IMR-90 (cell line): ENCODE measurements around the gene CRYBA2. TPM values are rescaled to one million over a fixed set of nuclear protein-coding genes. Genes with fewer than 3 reads are reported as not detected.

Experiments
- ATAC-seq: fragments of 200-7000 bp; cut with Tn5 transposase; 2 replicates; pipeline ENCODE4 v1.9.1; 2020; ENCODE audit warnings: low read depth, mild to moderate bottlenecking, moderate library complexity
- BruUV-seq: library from RNA; stranded (reverse); fragments of 400-500 nt; replicated peaks from 2 replicates; lab custom pipeline; 2021; lab: Mats Ljungman, UMichigan
- CTCF ChIA-PET: fragments of 300-600 bp; formaldehyde crosslinking; extraction: SDS; loops from one replicate; lab custom pipeline; 2021; ENCODE audit warnings: antibody characterized with exemption; lab: Yijun Ruan, JAX
- POLR2A ChIA-PET: fragments of 300-600 bp; sonication (Branson Sonifier 250); formaldehyde crosslinking; loops from one replicate; lab custom pipeline; 2022; ENCODE audit warnings: antibody characterized with exemption; ENCODE audit not compliant: unreplicated experiment; lab: Charles Lee
- DNase-seq: peaks from one replicate; pipeline ENCODE4 v3.0.0; 2013
- H2AFZ ChIP-seq: replicated peaks from 2 replicates; pipeline ENCODE3; 2013; ENCODE audit warnings: low read length, mild to moderate bottlenecking; ENCODE audit not compliant: poor library complexity
- H2AK5ac ChIP-seq: 2 replicates; pipeline ENCODE4 v1.6.1; 2013; ENCODE audit warnings: low read depth, low read length, inconsistent platforms
- H2AK9ac ChIP-seq: replicated peaks from 2 replicates; pipeline ENCODE3; 2013; ENCODE audit warnings: mild to moderate bottlenecking, low read depth, low read length, moderate library complexity; ENCODE audit not compliant: poor library complexity
- H2BK120ac ChIP-seq: 2 replicates; pipeline ENCODE4 v1.6.1; 2013; ENCODE audit warnings: low read depth, low read length, inconsistent platforms
- H2BK15ac ChIP-seq: 3 replicates; pipeline ENCODE4 v1.6.1; 2013; ENCODE audit warnings: low read depth, low read length, inconsistent platforms
- H2BK20ac ChIP-seq: 2 replicates; pipeline ENCODE4 v1.6.1; 2013; ENCODE audit warnings: low read depth, mild to moderate bottlenecking, inconsistent platforms, low read length, moderate library complexity
- H2BK5ac ChIP-seq: 2 replicates; pipeline ENCODE4 v1.6.1; 2013; ENCODE audit warnings: mild to moderate bottlenecking, low read depth, low read length, inconsistent platforms; ENCODE audit not compliant: poor library complexity, severe bottlenecking
- H3K14ac ChIP-seq: replicated peaks from 2 replicates; pipeline ENCODE4 v1.6.1; 2013; ENCODE audit warnings: low read depth, low read length, inconsistent platforms
- H3K18ac ChIP-seq: 2 replicates; pipeline ENCODE4 v1.6.1; 2013; ENCODE audit warnings: low read depth, low read length, control low read depth
- H3K23ac ChIP-seq: 2 replicates; pipeline ENCODE4 v1.6.1; 2013; ENCODE audit warnings: low read depth, low read length, inconsistent platforms
- H3K27ac ChIP-seq: 2 replicates; pipeline ENCODE4 v1.5.1; 2013; ENCODE audit warnings: mild to moderate bottlenecking, control low read depth, low read length; ENCODE audit not compliant: insufficient read depth
- H3K27me3 ChIP-seq: 2 replicates; pipeline ENCODE4 v1.6.1; 2013; ENCODE audit warnings: low read length; ENCODE audit not compliant: control insufficient read depth, insufficient read depth
- H3K36me3 ChIP-seq: 2 replicates; pipeline ENCODE4 v1.6.1; 2013; ENCODE audit warnings: low read length, mixed read lengths; ENCODE audit not compliant: control insufficient read depth, insufficient read depth
- H3K4ac ChIP-seq: 2 replicates; pipeline ENCODE4 v1.6.1; 2013; ENCODE audit warnings: low read depth, low read length, inconsistent platforms
- H3K4me1 ChIP-seq: 2 replicates; pipeline ENCODE4 v1.6.1; 2013; ENCODE audit warnings: low read length, mixed read lengths; ENCODE audit not compliant: control insufficient read depth, insufficient read depth
- H3K4me2 ChIP-seq: 2 replicates; pipeline ENCODE4 v1.6.1; 2013; ENCODE audit warnings: low read depth, mild to moderate bottlenecking, control low read depth, low read length, moderate library complexity
- H3K4me3 ChIP-seq: 2 replicates; pipeline ENCODE4 v1.5.1; 2013; ENCODE audit warnings: low read depth, mild to moderate bottlenecking, control low read depth, low read length, moderate library complexity; ENCODE audit not compliant: insufficient read depth
- H3K56ac ChIP-seq: 2 replicates; pipeline ENCODE4 v1.6.1; 2013; ENCODE audit warnings: low read length, inconsistent platforms; ENCODE audit not compliant: insufficient read depth; ENCODE audit errors: extremely low read depth
- H3K79me1 ChIP-seq, 2 experiments: 2 replicates each; pipeline ENCODE4 v1.6.1; 2013; ENCODE audit warnings: low read length in 2 of 2, inconsistent platforms in 1 of 2, low read depth in 1 of 2
- H3K9ac ChIP-seq: 2 replicates; pipeline ENCODE4 v1.6.1; 2013; ENCODE audit warnings: low read depth, low read length, control low read depth
- H3K9me1 ChIP-seq: 2 replicates; pipeline ENCODE4 v1.6.1; 2013; ENCODE audit warnings: low read length, inconsistent platforms; ENCODE audit not compliant: insufficient read depth
- H3K9me3 ChIP-seq: 2 replicates; pipeline ENCODE4 v1.6.1; 2013; ENCODE audit warnings: low read length; ENCODE audit not compliant: control insufficient read depth, insufficient read depth
- H4K20me1 ChIP-seq: 2 replicates; pipeline ENCODE4 v1.6.1; 2013; ENCODE audit warnings: low read length, inconsistent platforms; ENCODE audit not compliant: insufficient read depth
- H4K5ac ChIP-seq: 2 replicates; pipeline ENCODE4 v1.6.1; 2013; ENCODE audit warnings: mild to moderate bottlenecking, low read depth, low read length, control low read depth
- H4K8ac ChIP-seq, 2 experiments: 2 replicates each; pipeline ENCODE4 v1.6.1; 2013; ENCODE audit warnings: low read depth in 2 of 2, low read length in 2 of 2, control low read depth in 1 of 2, inconsistent platforms in 1 of 2
- H4K91ac ChIP-seq: 2 replicates; pipeline ENCODE4 v1.6.1; 2013; ENCODE audit warnings: low read depth, low read length, inconsistent platforms; ENCODE audit not compliant: insufficient read depth
- CHD1 ChIP-seq: IDR thresholded peaks from 2 replicates; pipeline ENCODE4 v1.6.1; 2012; ENCODE audit warnings: low read depth, low read length, improper control_type of control experiment
- CTCF ChIP-seq: conservative IDR thresholded peaks from 2 replicates; pipeline ENCODE4 v1.5.1; 2012; ENCODE audit warnings: mild to moderate bottlenecking, low read depth, low read length, improper control_type of control experiment
- FOS ChIP-seq: fragments of 150-350 bp; IDR thresholded peaks from 2 replicates; pipeline ENCODE4 v1.6.1; 2016; ENCODE audit warnings: low read depth, low read length
- MAZ ChIP-seq: IDR thresholded peaks from 2 replicates; pipeline ENCODE4 v1.6.1; 2012; ENCODE audit warnings: low read depth, mild to moderate bottlenecking, low read length, improper control_type of control experiment, moderate library complexity, borderline replicate concordance
- NFE2L2 ChIP-seq: fragments of 150-350 bp; IDR thresholded peaks from 2 replicates; pipeline ENCODE4 v1.6.1; 2016; ENCODE audit warnings: low read depth, mild to moderate bottlenecking, low read length
- RAD21 ChIP-seq: IDR thresholded peaks from 2 replicates; pipeline ENCODE4 v1.6.1; 2012; ENCODE audit warnings: low read length, improper control_type of control experiment
- RCOR1 ChIP-seq: IDR thresholded peaks from 2 replicates; pipeline ENCODE4 v1.6.1; 2012; ENCODE audit warnings: mild to moderate bottlenecking, low read length, improper control_type of control experiment; ENCODE audit not compliant: insufficient replicate concordance
- WGBS, 2 experiments: methylation state at CpG; one replicate each; pipeline versions ENCODE4 v1.1.5 to v1.1.7; 2013; ENCODE audit warnings: missing lambda C conversion rate in 2 of 2; ENCODE audit not compliant: insufficient read length in 1 of 2; ENCODE audit errors: extremely low coverage in 2 of 2; 5-methylcytosine and 5-hydroxymethylcytosine counted together
- dilution Hi-C: fragments of 300-500 bp; cut with HindIII; formaldehyde crosslinking; loops from one replicate; pipeline ENCODE4 v1.14.3; 2018; ENCODE audit warnings: low sequenced_read_pairs; ENCODE audit not compliant: unreplicated experiment
- in situ Hi-C: fragments of 300-500 bp; cut with MboI; formaldehyde crosslinking; loops from 3 replicates; pipeline ENCODE4 v1.14.3; 2019; ENCODE audit warnings: low sequenced_read_pairs, inconsistent platforms, mixed read lengths
- intact Hi-C: fragments of 100-400 bp; cut with micrococcal nuclease; formaldehyde crosslinking; loops from 2 replicates; pipeline ENCODE4 v1.10.0; 2022
- polyA plus RNA-seq, 3 experiments: library from polyadenylated mRNA; depleted of rRNA; stranded (reverse); fragments of >200 nt; gene quantifications; 2 replicates each; pipeline ENCODE4 v1.2.3, GENCODE V29; 2012; ENCODE audit warnings: low replicate concordance in 1 of 3
- total RNA-seq: library from RNA; depleted of rRNA; stranded (reverse); fragments of >200 nt; gene quantifications from 2 replicates; pipeline ENCODE4 v1.2.3, GENCODE V29; 2012

The CRYBA2 gene
- total and polyA plus RNA-seq, 2 of the 4 experiments (the other 2 are of a cell fraction) = not detected

GRCh38 chr2:219010162-219010756 lies 17.0 kb upstream of the CRYBA2 start:
- POLR2A ChIA-PET = interaction anchor here (0.6 kb wide), 1 partner anchor 13 kb away, joined by 7 read pairs; no protein-coding TSS in a partner anchor
- TF ChIP-seq CTCF (peak; percentile 15; the same call in 1 of the 2 replicates), RAD21 (peak; percentile 17; the same call in 1 of the 2 replicates), NFE2L2 (no peak), RCOR1 (no peak), FOS (no peak), MAZ (no peak), CHD1 (no peak)

More at GRCh38 chr2:219010162-219010756, 17.0 kb upstream of the CRYBA2 start:
- H4K91ac ChIP-seq = no peak overlapping the region
- H3K27me3 ChIP-seq = peaks cover 39% of the 10 kb centered on the region
- H3K79me1 ChIP-seq = no peaks in the 10 kb centered on the region
- CTCF ChIA-PET = interaction anchor here (0.6 to 0.9 kb wide), 2 partner anchors 55 to 489 kb away, joined by 3 read pairs; partner anchors contain the start of gene GMPPA
- H3K4ac ChIP-seq = no peak overlapping the region
- no peak overlapping the region for H4K5ac ChIP-seq
- no peaks in the 10 kb centered on the region for H3K4me1 ChIP-seq
- no peak overlapping the region for H2AK5ac ChIP-seq
- peaks cover 3% of the 10 kb centered on the region; the same call in 1 of the 2 replicates for H3K9me1 ChIP-seq
- no peak overlapping the region for H3K56ac ChIP-seq
- ATAC-seq = no peak
- no peak overlapping the region for H3K4me3 ChIP-seq
- no peak overlapping the region for H3K23ac ChIP-seq
- intact Hi-C loops (no loop called here), in situ Hi-C loops (no loop called here), dilution Hi-C loops (no loop called here)
- H2AFZ ChIP-seq = no peak overlapping the region
- H3K36me3 ChIP-seq = no peaks in the 10 kb centered on the region
- H3K18ac ChIP-seq = no peak overlapping the region
- H4K8ac ChIP-seq = no peak overlapping the region
- H2AK9ac ChIP-seq = no peak overlapping the region
- no peak overlapping the region for H2BK20ac ChIP-seq
- no peak overlapping the region for H2BK5ac ChIP-seq
- H3K27ac ChIP-seq = no peak overlapping the region
- no peaks in the 10 kb centered on the region for H4K20me1 ChIP-seq
- no peak overlapping the region for H2BK15ac ChIP-seq
- H2BK120ac ChIP-seq = no peak overlapping the region
- whole genome bisulfite sequencing, 2 experiments = no CpG with 5 or more reads among the region's 6 CpGs
- no peaks in the 10 kb centered on the region for H3K9me3 ChIP-seq
- no TSS peak for BruUV-seq
- H3K14ac ChIP-seq = no peak overlapping the region
- H3K9ac ChIP-seq = no peak overlapping the region
- no peak for DNase-seq
- no peak overlapping the region for H3K4me2 ChIP-seq
